ENCODE measurements around the gene CRB1.

CRB1 gene

GRCh38 chr1:197351821-197352440 is 83.9 kb downstream of the CRB1 start:
- no peak for DNase-seq (ENCODE audit: low spot score)

- no peak for DNase-seq (ENCODE audit: low spot score)
Observed at GRCh38 chr1:197355248-197355995, 87.4 kb downstream of the CRB1 start.

DNA sequence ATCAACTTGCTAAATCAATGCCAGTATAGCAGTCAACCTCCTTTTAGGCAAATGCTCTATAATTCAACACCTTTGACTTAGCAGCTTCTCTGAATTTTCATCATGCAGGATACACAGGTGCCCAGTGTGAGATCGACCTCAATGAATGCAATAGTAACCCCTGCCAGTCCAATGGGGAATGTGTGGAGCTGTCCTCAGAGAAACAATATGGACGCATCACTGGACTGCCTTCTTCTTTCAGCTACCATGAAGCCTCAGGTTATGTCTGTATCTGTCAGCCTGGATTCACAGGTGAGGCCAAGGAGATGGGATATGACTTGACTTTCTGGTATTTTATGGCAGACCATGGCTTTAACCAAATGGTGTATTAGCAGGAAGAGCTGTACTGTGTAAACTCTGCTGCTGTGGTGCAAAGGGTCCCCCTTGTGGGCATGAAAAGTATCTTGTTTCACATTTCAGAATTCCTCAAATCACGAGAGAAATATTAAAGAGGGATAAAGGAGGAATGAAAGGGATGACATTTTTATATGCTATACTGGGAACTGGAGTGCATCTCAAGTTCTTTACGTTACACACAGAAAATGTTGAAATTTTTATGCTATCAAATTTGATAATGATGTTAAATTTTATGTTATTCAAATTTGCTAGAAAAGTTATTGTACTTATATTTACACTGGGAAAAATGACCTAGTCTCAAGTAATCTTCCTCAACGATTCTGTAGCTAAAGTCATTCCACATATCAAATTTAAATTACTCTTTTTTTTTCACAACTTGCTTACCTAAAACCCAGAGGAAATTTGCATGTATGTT is 88.9 kb downstream of the CRB1 start:
- peak; percentile 58 for DNase-seq (ENCODE audit: low spot score)

GRCh38 chr1:197358959-197359358 is 90.9 kb downstream of the CRB1 start:
- DNase-seq (ENCODE audit: low spot score): no peak

GRCh38 chr1:197360068-197360467 is 92.0 kb downstream of the CRB1 start:
- no peak for DNase-seq (ENCODE audit: low spot score)

DNA sequence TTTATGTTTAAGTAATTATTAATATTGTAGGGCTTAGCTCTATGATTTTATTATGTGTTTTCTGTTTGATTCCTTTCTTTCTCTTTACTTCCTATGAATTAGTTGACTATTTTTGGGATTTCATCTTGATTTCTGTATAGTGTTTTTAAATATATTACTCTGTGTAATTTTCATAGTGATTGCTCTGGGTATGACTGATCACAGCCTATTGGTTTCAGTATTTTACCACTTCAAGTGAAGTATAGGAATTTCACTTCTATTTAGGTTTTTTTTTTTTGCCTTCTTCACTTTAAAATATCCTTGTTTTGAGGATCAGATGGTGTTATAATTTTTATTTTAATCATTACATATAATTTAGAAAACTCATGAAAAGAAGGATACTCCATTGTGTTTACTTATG is 94.8 kb downstream of the CRB1 start:
- DNase-seq (ENCODE audit: low spot score): no peak

GRCh38 chr1:197363855-197364254 is 95.8 kb downstream of the CRB1 start:
- no peak for DNase-seq (ENCODE audit: low spot score)

GRCh38 chr1:197366996-197367395 is 98.9 kb downstream of the CRB1 start:
- no peak for DNase-seq (ENCODE audit: low spot score)

DNA sequence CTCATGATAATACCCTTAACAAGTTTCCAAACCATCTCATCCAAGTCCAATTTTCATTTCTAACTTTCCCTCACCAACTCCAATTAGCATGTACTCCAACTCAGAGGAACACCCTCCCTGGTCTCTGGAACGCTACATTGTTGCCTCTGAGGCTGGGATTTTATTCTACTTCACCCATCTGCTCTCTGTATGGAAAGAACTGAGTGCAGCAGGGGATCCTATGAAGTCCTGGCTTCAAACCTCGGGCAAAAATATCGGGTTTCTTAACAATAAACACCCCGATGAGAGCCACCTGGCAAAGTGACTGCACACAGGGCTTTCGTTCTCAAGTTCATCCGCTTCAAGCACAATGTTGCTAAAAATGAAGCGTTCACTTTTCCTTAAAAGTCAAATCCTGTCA is 99.6 kb downstream of the CRB1 start:
- DNase-seq (ENCODE audit: low spot score): no peak

DNA sequence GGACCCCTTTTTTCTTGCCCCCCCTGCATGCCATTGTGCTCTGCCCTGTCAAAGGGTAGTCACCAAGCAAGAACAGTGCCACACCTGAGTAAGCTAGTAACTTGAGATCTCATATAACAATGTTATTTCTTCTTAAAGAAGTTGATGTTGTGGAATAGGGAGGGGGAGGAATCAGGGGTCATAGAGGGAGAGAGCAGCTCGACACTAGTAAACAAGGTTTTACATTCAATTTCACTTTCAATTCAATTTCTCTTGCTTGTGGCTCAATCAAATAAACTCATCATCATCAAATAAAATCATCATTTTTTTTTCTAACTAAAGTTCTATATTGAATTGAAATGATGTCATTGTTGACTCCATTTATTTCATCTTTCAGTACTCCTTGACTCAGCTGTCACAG is 106.4 kb downstream of the CRB1 start:
- no peak for DNase-seq (ENCODE audit: low spot score)

DNA sequence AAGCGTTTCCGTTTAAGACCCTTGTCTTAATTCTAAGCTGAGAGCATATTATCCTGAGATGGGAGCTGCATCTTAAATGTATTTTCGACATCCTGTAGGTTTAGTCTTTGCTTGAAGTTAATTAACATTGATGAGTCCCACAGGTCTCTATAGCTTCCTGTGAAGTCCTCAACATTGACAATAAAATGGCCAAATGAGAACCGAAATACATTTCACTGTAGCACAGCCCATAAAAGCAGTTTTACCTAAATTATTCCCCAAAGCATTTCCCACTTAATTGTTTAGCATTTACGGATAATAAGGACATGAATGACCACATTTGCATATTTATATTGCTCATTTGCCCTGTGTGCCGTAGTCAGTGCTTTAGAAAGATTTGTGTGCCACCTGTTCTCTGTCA is 116.4 kb downstream of the CRB1 start:
- no peak for DNase-seq (ENCODE audit: low spot score)

DNA sequence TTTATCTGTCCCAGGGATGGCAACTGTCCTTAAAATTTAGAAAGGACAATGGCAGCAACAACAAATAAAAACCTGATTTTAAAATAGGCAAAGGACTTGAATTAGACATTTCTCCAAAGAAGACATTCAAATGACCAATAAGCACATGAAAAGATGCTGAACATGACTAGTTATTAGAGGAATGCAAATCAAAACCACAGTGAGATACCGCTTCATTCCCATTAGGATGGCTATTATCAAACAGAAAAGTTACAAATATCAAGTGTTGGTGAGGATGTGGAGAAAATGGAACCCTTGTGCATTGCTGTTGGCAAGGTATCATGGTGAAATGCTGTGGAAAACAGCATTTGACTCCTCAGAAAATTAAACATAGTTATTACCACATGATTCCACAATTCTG is 120.7 kb downstream of the CRB1 start:
- DNase-seq (ENCODE audit: low spot score): no peak

DNA sequence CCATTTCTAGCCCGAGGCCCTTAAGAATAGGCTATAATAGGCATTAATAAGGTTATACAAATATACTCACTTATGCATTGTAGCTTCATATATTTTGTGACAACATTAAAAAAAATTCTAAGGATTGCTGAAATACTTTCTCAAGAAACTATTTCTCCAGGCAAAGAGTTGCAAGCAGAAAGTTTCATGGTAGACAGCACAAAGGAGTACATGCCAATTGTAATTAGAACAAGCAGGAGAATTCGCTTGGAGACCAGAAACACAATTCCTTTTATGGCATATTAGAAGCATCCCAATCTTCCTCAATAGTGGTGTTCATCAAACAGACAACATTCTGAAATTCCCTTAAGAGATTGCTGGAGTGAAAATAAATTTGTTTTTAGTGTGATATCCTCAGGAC is 122.8 kb downstream of the CRB1 start:
- no peak for DNase-seq (ENCODE audit: low spot score)

GRCh38 chr1:197391303-197392226 is 123.5 kb downstream of the CRB1 start:
- DNase-seq (ENCODE audit: low spot score): no peak

- peak; percentile 3 for DNase-seq (ENCODE audit: low spot score)
Observed at GRCh38 chr1:197392541-197392940, 124.5 kb downstream of the CRB1 start.

- no peak for DNase-seq (ENCODE audit: low spot score)
Observed at GRCh38 chr1:197393105-197393504, 125.1 kb downstream of the CRB1 start.

GRCh38 chr1:197393772-197394171 is 125.7 kb downstream of the CRB1 start:
- no peak for DNase-seq (ENCODE audit: low spot score)

- no peak for DNase-seq (ENCODE audit: low spot score)
Observed at GRCh38 chr1:197394831-197395608, 127.0 kb downstream of the CRB1 start.

- DNase-seq (ENCODE audit: low spot score): no peak
Observed at GRCh38 chr1:197397895-197398294, 129.8 kb downstream of the CRB1 start.

DNA sequence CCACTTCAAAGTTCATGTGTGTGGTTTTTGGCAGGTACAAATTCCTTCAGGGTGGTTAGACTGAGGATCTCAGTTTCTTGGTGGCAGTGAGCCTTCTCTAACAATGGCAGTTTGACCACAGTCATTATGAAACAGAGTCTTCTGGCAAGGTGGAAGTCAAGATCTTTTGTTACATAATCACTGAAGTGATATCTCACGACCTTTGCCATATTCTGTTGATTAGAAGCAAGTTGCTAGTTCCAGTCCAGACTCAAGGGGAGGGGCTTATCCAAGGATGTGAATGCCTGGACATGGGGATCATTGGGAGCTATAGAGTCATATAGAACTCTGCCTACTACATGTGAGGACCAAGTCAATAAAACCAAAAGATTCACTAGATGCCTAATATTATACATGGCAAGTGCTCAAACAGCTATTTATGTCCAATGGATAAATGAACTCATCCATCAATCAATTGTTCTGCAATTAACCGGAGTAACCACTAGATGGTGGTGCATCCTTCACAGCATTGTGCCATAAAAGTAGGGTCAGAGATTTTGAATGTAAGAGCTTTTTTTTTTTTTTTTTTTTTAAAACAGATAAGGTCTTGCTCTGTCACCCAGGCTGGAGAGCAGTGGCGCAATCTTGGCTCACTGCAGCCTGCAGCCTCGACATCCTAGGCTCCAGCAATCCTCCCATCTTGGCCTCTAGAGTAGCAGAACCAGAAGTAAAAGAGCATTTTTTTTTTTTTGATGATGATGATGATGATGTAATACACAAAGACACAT is 131.9 kb downstream of the CRB1 start:
- DNase-seq (ENCODE audit: low spot score): peak; percentile 24

Measured in GM03348 (cell line).